NCI-H2107 (cell line): ENCODE results near the gene TARDBP.
"Not testable (repeated sequence)": the region's sequence is repeated elsewhere in the genome, so short reads cannot be mapped to it uniquely, and the experiment has no call there.

Experiments
- DNase-seq: peaks from one replicate; lab custom pipeline; 2025; lab: John Stamatoyannopoulos, UW

Gene TARDBP

GRCh38 chr1:11012260-11013159, at the start of gene TARDBP:
TSS of gene TARDBP (plus strand) at chr1:11012654. CDS start at chr1:11013728, 1,074 bp downstream.
- peak; percentile 89 for DNase-seq

- DNase-seq: no peak
Measured at GRCh38 chr1:10965546-10966226, 46.8 kb upstream of the TARDBP start.

GRCh38 chr1:10967090-10967489, 45.4 kb upstream of the TARDBP start:
- DNase-seq: no peak

GRCh38 chr1:10968411-10968826, 44.0 kb upstream of the TARDBP start:
- peak; percentile 93 for DNase-seq

GRCh38 chr1:10969267-10969970, 43.0 kb upstream of the TARDBP start:
- DNase-seq: peak; percentile 86

- DNase-seq: no peak
Measured at GRCh38 chr1:10969971-10970332, 42.5 kb upstream of the TARDBP start.

- no peak for DNase-seq
Measured at GRCh38 chr1:10973552-10973951, 38.9 kb upstream of the TARDBP start.

GRCh38 chr1:10973956-10974881, 38.2 kb upstream of the TARDBP start:
- no peak for DNase-seq

- DNase-seq: peak; percentile 36
Measured at GRCh38 chr1:10975567-10976326, 36.7 kb upstream of the TARDBP start.

- DNase-seq: no peak
Measured at GRCh38 chr1:10978719-10979118, 33.7 kb upstream of the TARDBP start.

- no peak for DNase-seq
Measured at GRCh38 chr1:10979483-10979920, 33.0 kb upstream of the TARDBP start.

GRCh38 chr1:10980094-10980577, 32.3 kb upstream of the TARDBP start:
- no peak for DNase-seq

GRCh38 chr1:10980841-10981727, 31.4 kb upstream of the TARDBP start:
- DNase-seq: no peak

- no peak for DNase-seq
Measured at GRCh38 chr1:10986525-10986890, 25.9 kb upstream of the TARDBP start.

GRCh38 chr1:10987840-10988417, 24.5 kb upstream of the TARDBP start:
- DNase-seq: no peak

- no peak for DNase-seq
Measured at GRCh38 chr1:10989095-10989494, 23.4 kb upstream of the TARDBP start.

- not testable (repeated sequence) for DNase-seq
Measured at GRCh38 chr1:10989920-10990516, 22.4 kb upstream of the TARDBP start.

- DNase-seq: no peak
Measured at GRCh38 chr1:10990828-10991227, 21.6 kb upstream of the TARDBP start.

GRCh38 chr1:10992004-10992403, 20.4 kb upstream of the TARDBP start:
- not testable (repeated sequence) for DNase-seq
